Measurements from ENCODE around the gene STK26. TPM values are rescaled to one million over a fixed set of nuclear protein-coding genes. Genes with fewer than 3 reads are reported as not detected.

STK26 gene
- total RNA-seq, 3 donors from 2014 or later (not counting 1 experiment from before 2014, with no cell fraction given): 62.5 to 81.0 (median 66.5) TPM

GRCh38 chrX:132058050-132058449 lies 34.9 kb downstream of the STK26 start:
- Histone ChIP-seq H3K27ac (ENCODE audit: low read length) (no peak overlapping the region), H3K36me3 (ENCODE audit: control insufficient read depth, insufficient read depth, low read length) (peaks cover 8% of the 10 kb centered on the region), H3K27me3 (ENCODE audit: control insufficient read depth, insufficient read depth, low read length) (no peaks in the 10 kb centered on the region), H3K9me3 (ENCODE audit: control insufficient read depth, insufficient read depth, low read length) (no peaks in the 10 kb centered on the region), H3K4me1 (ENCODE audit: control insufficient read depth, insufficient read depth, low read length) (no peaks in the 10 kb centered on the region), H3K4me3 (ENCODE audit: low read length) (no peak overlapping the region)
- Mint-ChIP-seq H3K36me3 (no peaks in the 10 kb centered on the region), H3K9me3 (no peaks in the 10 kb centered on the region), H3K4me1 (peaks cover 15 to 42% of the 10 kb centered on the region in 2 donors), H3K27ac (no peak overlapping the region), H3K27me3 (ENCODE audit: low read depth in 2 of 2) (peaks cover 0 to 18% of the 10 kb centered on the region in 2 donors), H3K4me3 (no peak overlapping the region)
- no peak for ATAC-seq
- DNase-seq: no peak
- intact Hi-C loops (cut with micrococcal nuclease): loop anchor here (5.0 kb wide), 1 partner anchor 36 kb away; the partner anchor contains the start of gene STK26
- 67% methylated on average over 1 of the region's 4 CpGs for WGBS (ENCODE audit: insufficient coverage)
- no peak for TF ChIP-seq CTCF (IDR thresholded peaks at IDR 0.05)

GRCh38 chrX:132058975-132059374 lies 35.9 kb downstream of the STK26 start:
- Mint-ChIP-seq H3K4me3 (no peak overlapping the region), H3K27me3 (ENCODE audit: low read depth in 2 of 2) (peaks cover 0 to 17% of the 10 kb centered on the region in 2 donors), H3K36me3 (no peaks in the 10 kb centered on the region), H3K27ac (peak overlapping the region in 1 of 2 donors; percentile 20), H3K9me3 (no peaks in the 10 kb centered on the region), H3K4me1 (peaks cover 11 to 35% of the 10 kb centered on the region in 2 donors)
- Histone ChIP-seq H3K9me3 (ENCODE audit: control insufficient read depth, insufficient read depth, low read length) (no peaks in the 10 kb centered on the region), H3K4me3 (ENCODE audit: low read length) (no peak overlapping the region), H3K27me3 (ENCODE audit: control insufficient read depth, insufficient read depth, low read length) (no peaks in the 10 kb centered on the region), H3K4me1 (ENCODE audit: control insufficient read depth, insufficient read depth, low read length) (no peaks in the 10 kb centered on the region), H3K36me3 (ENCODE audit: control insufficient read depth, insufficient read depth, low read length) (peaks cover 8% of the 10 kb centered on the region), H3K27ac (ENCODE audit: low read length) (no peak overlapping the region)
- no CpG with 5 or more reads among the region's 2 CpGs for WGBS (ENCODE audit: insufficient coverage)
- ATAC-seq (no peak), DNase-seq (no peak)
- intact Hi-C loops (cut with micrococcal nuclease): loop anchor here (5.0 kb wide), 1 partner anchor 37 kb away; the partner anchor contains the start of gene STK26
- no peak for TF ChIP-seq CTCF (IDR thresholded peaks at IDR 0.05)

GRCh38 chrX:132059973-132060540 lies 37.0 kb downstream of the STK26 start:
- no peak for TF ChIP-seq CTCF (IDR thresholded peaks at IDR 0.05)
- ATAC-seq (peak in 1 of 3 donors; percentile 50), DNase-seq (no peak)
- no peak overlapping the region for H3K4me3 ChIP-seq (ENCODE audit: low read length)
- no CpG with 5 or more reads among the region's 2 CpGs for WGBS (ENCODE audit: insufficient coverage)
- Mint-ChIP-seq H3K36me3 (no peaks in the 10 kb centered on the region), H3K27ac (peak overlapping the region; percentile 20 to 76), H3K4me1 (peaks cover 11 to 34% of the 10 kb centered on the region in 2 donors), H3K4me3 (no peak overlapping the region), H3K27me3 (ENCODE audit: low read depth in 2 of 2) (peaks cover 0 to 17% of the 10 kb centered on the region in 2 donors), H3K9me3 (no peaks in the 10 kb centered on the region)
- intact Hi-C loops (cut with micrococcal nuclease): loop anchor here (5.0 kb wide), 1 partner anchor 38 kb away; the partner anchor contains the start of gene STK26
- H3K36me3 ChIP-seq (ENCODE audit: control insufficient read depth, insufficient read depth, low read length): peaks cover 8% of the 10 kb centered on the region
- no peak overlapping the region for H3K27ac ChIP-seq (ENCODE audit: low read length)
- H3K9me3 ChIP-seq (ENCODE audit: control insufficient read depth, insufficient read depth, low read length): no peaks in the 10 kb centered on the region
- H3K27me3 ChIP-seq (ENCODE audit: control insufficient read depth, insufficient read depth, low read length): no peaks in the 10 kb centered on the region
- H3K4me1 ChIP-seq (ENCODE audit: control insufficient read depth, insufficient read depth, low read length): no peaks in the 10 kb centered on the region

GRCh38 chrX:132063334-132063733 lies 40.2 kb downstream of the STK26 start:
- ATAC-seq (no peak), DNase-seq (no peak)
- Mint-ChIP-seq H3K27ac (peak overlapping the region in 1 of 2 donors; percentile 32), H3K9me3 (no peaks in the 10 kb centered on the region), H3K27me3 (ENCODE audit: low read depth in 2 of 2) (no peaks in the 10 kb centered on the region), H3K36me3 (no peaks in the 10 kb centered on the region), H3K4me1 (peaks cover 0 to 29% of the 10 kb centered on the region in 2 donors), H3K4me3 (no peak overlapping the region)
- TF ChIP-seq CTCF (IDR thresholded peaks at IDR 0.05): no peak
- Histone ChIP-seq H3K27ac (ENCODE audit: low read length) (no peak overlapping the region), H3K27me3 (ENCODE audit: control insufficient read depth, insufficient read depth, low read length) (no peaks in the 10 kb centered on the region), H3K36me3 (ENCODE audit: control insufficient read depth, insufficient read depth, low read length) (peaks cover 6% of the 10 kb centered on the region), H3K4me1 (ENCODE audit: control insufficient read depth, insufficient read depth, low read length) (no peaks in the 10 kb centered on the region), H3K9me3 (ENCODE audit: control insufficient read depth, insufficient read depth, low read length) (no peaks in the 10 kb centered on the region), H3K4me3 (ENCODE audit: low read length) (no peak overlapping the region)
- intact Hi-C loops (cut with micrococcal nuclease): no loop called here
- no CpG with 5 or more reads among the region's 3 CpGs for WGBS (ENCODE audit: insufficient coverage)

All from natural killer cell (primary cell).